Measurements from ENCODE around the gene PIGM. TPM values are rescaled to one million over a fixed set of nuclear protein-coding genes. Genes with fewer than 3 reads are reported as not detected.

The PIGM gene
- polyA plus RNA-seq, 4 donors = 1.1 to 16.2 (median 2.7) TPM

DNA sequence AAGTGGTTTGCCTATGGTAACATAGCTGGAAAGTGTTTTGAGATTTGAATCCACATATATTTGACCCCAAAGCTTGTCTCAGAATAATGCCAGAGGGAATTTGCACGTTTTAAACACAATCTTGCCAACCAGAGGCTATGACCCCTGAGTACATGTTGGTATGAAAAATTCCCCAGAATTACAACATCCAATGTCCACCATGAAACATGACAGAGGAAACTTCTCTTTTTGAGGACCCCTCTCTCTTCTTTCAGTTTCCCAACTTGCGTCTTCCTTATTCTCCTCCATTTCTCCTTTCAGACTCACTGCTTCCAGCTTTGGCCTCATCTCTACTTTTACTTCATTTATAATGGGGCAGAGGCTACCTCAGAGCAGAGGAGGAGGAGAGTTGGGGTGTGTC lies 44.0 kb upstream of the PIGM start:
- no peak overlapping the region for H3K4me3 ChIP-seq (ENCODE audit: low read depth in 1 of 3, low read length in 3 of 3)
- H3K9me3 ChIP-seq (ENCODE audit: control insufficient read depth in 2 of 2, insufficient read depth in 1 of 2, low read depth in 1 of 2, low read length in 1 of 2) = no peaks in the 10 kb centered on the region
- no peak for FAIRE-seq
- H3K27me3 ChIP-seq (ENCODE audit: control insufficient read depth in 3 of 3, insufficient read depth in 3 of 3, low read length in 3 of 3) = peaks cover 0 to 31% (median 2%) of the 10 kb centered on the region in 3 donors
- DNase-seq = no peak
- WGBS, 3 donors = 67 to 71% (median 67%) methylated on average over 2 of the region's 2 CpGs
- no peak overlapping the region for H3K27ac ChIP-seq (ENCODE audit: low read depth in 1 of 3, low read length in 2 of 3)
- no peaks in the 10 kb centered on the region for H3K36me3 ChIP-seq (ENCODE audit: control insufficient read depth in 3 of 3, insufficient read depth in 2 of 3, low read depth in 1 of 3, low read length in 3 of 3)
- peaks cover 0 to 2% (median 0%) of the 10 kb centered on the region in 3 donors for H3K4me1 ChIP-seq (ENCODE audit: control insufficient read depth in 3 of 3, insufficient read depth in 2 of 3, low read depth in 1 of 3, low read length in 2 of 3)

DNA sequence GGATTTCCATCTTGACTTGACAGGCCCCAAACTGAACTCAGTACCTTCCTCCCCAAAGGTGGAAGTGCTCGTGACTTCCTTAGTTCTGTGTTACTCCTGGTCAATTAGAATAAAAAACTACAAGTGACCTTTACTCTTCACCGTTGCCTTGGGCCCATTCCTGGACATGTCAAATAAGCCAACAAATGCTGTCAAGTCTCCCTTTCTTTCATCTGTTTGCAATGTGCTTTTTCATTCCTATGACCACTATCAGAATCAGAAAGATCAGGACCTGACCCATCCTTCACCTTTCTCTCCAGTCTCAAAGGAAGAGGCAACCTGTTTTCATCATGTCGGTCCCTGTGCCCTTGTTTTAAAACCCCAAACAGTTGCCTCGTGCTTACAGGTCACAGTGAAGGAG lies 43.1 kb upstream of the PIGM start:
- WGBS, 3 donors = 63 to 70% (median 66%) methylated on average over 4 of the region's 4 CpGs
- FAIRE-seq = no peak
- H3K36me3 ChIP-seq (ENCODE audit: control insufficient read depth in 3 of 3, insufficient read depth in 2 of 3, low read depth in 1 of 3, low read length in 3 of 3) = no peaks in the 10 kb centered on the region

DNA sequence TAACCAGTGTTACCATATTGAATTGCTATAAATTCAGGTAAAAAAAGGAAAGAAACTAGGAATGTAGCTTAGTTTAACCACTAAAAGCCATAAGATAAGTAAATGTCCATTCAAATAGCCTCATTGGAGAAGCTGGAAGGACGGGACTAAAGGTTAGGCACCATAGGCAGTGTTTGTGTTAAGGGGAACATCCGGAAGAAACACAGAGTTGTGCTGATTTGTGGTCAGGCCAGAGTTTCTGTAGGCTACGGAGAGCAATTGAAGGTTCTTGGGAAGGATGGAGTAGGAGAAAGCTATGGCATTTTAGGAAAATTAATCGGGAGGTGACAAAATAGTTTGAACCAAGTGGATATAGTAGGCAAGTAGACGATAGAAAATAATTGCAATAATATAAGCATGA lies 39.5 kb upstream of the PIGM start:
- Histone ChIP-seq H3K9me3 (ENCODE audit: control insufficient read depth in 2 of 2, insufficient read depth in 1 of 2, low read depth in 1 of 2, low read length in 1 of 2) (no peaks in the 10 kb centered on the region), H3K36me3 (ENCODE audit: control insufficient read depth in 3 of 3, insufficient read depth in 2 of 3, low read depth in 1 of 3, low read length in 3 of 3) (no peaks in the 10 kb centered on the region), H3K27me3 (ENCODE audit: control insufficient read depth in 3 of 3, insufficient read depth in 3 of 3, low read length in 3 of 3) (peaks cover 0 to 46% (median 0%) of the 10 kb centered on the region in 3 donors), H3K27ac (ENCODE audit: low read depth in 1 of 3, low read length in 2 of 3) (no peak overlapping the region), H3K4me1 (ENCODE audit: control insufficient read depth in 3 of 3, insufficient read depth in 2 of 3, low read depth in 1 of 3, low read length in 2 of 3) (peaks cover 0 to 4% (median 3%) of the 10 kb centered on the region in 3 donors), H3K4me3 (ENCODE audit: low read depth in 1 of 3, low read length in 3 of 3) (no peak overlapping the region)
- DNase-seq (no peak), FAIRE-seq (no peak)
- WGBS, 3 donors = 85 to 93% (median 90%) methylated on average over 5 of the region's 5 CpGs

More for the DNA sequence above, 43.1 kb upstream of the PIGM start:
- Histone ChIP-seq H3K4me1 (ENCODE audit: control insufficient read depth in 3 of 3, insufficient read depth in 2 of 3, low read depth in 1 of 3, low read length in 2 of 3) (peaks cover 0 to 4% (median 3%) of the 10 kb centered on the region in 3 donors), H3K9me3 (ENCODE audit: control insufficient read depth in 2 of 2, insufficient read depth in 1 of 2, low read depth in 1 of 2, low read length in 1 of 2) (no peaks in the 10 kb centered on the region), H3K27me3 (ENCODE audit: control insufficient read depth in 3 of 3, insufficient read depth in 3 of 3, low read length in 3 of 3) (peaks cover 0 to 28% (median 0%) of the 10 kb centered on the region in 3 donors), H3K4me3 (ENCODE audit: low read depth in 1 of 3, low read length in 3 of 3) (no peak overlapping the region), H3K27ac (ENCODE audit: low read depth in 1 of 3, low read length in 2 of 3) (no peak overlapping the region)
- no peak for DNase-seq

GRCh38 chr1:160070243-160071163 lies 38.7 kb upstream of the PIGM start:
- 1 to 2% (median 2%) methylated on average over 35 to 46 of the region's 46 CpGs for WGBS, 3 donors
- Histone ChIP-seq H3K27me3 (ENCODE audit: control insufficient read depth in 3 of 3, insufficient read depth in 3 of 3, low read length in 3 of 3) (peaks cover 0 to 46% (median 0%) of the 10 kb centered on the region in 3 donors), H3K27ac (ENCODE audit: low read depth in 1 of 3, low read length in 2 of 3) (no peak overlapping the region), H3K4me3 (ENCODE audit: low read depth in 1 of 3, low read length in 3 of 3) (peak overlapping the region; percentile 41 to 51 (median 49)), H3K9me3 (ENCODE audit: control insufficient read depth in 2 of 2, insufficient read depth in 1 of 2, low read depth in 1 of 2, low read length in 1 of 2) (no peaks in the 10 kb centered on the region), H3K4me1 (ENCODE audit: control insufficient read depth in 3 of 3, insufficient read depth in 2 of 3, low read depth in 1 of 3, low read length in 2 of 3) (peaks cover 0 to 4% (median 3%) of the 10 kb centered on the region in 3 donors), H3K36me3 (ENCODE audit: control insufficient read depth in 3 of 3, insufficient read depth in 2 of 3, low read depth in 1 of 3, low read length in 3 of 3) (no peaks in the 10 kb centered on the region)
- no peak for FAIRE-seq
- DNase-seq = peak; percentile 48 to 74

- Histone ChIP-seq H3K27me3 (ENCODE audit: control insufficient read depth in 3 of 3, insufficient read depth in 3 of 3, low read length in 3 of 3) (peaks cover 0 to 46% (median 0%) of the 10 kb centered on the region in 3 donors), H3K4me3 (ENCODE audit: low read depth in 1 of 3, low read length in 3 of 3) (peak within 1 kb of the TSS; percentile 41 to 51 (median 49)), H3K4me1 (ENCODE audit: control insufficient read depth in 3 of 3, insufficient read depth in 2 of 3, low read depth in 1 of 3, low read length in 2 of 3) (peaks cover 0 to 7% (median 3%) of the 10 kb centered on the region in 3 donors), H3K36me3 (ENCODE audit: control insufficient read depth in 3 of 3, insufficient read depth in 2 of 3, low read depth in 1 of 3, low read length in 3 of 3) (no peaks in the 10 kb centered on the region), H3K9me3 (ENCODE audit: control insufficient read depth in 2 of 2, insufficient read depth in 1 of 2, low read depth in 1 of 2, low read length in 1 of 2) (no peaks in the 10 kb centered on the region), H3K27ac (ENCODE audit: low read depth in 1 of 3, low read length in 2 of 3) (no peak within 1 kb of the TSS)
- WGBS, 3 donors = 12 to 18% (median 15%) methylated on average over 26 to 32 of the region's 32 CpGs
- DNase-seq = no peak
- no peak for FAIRE-seq
Measured at GRCh38 chr1:160069460-160070231, 37.9 kb upstream of the PIGM start, which contains the start of gene KCNJ10. KCNJ10 (minus strand) TSS chr1:160070160; CDS start chr1:160042532, 27,628 bp downstream.

- no peak for FAIRE-seq
Measured at GRCh38 chr1:160068225-160068624, 36.4 kb upstream of the PIGM start.

DNA sequence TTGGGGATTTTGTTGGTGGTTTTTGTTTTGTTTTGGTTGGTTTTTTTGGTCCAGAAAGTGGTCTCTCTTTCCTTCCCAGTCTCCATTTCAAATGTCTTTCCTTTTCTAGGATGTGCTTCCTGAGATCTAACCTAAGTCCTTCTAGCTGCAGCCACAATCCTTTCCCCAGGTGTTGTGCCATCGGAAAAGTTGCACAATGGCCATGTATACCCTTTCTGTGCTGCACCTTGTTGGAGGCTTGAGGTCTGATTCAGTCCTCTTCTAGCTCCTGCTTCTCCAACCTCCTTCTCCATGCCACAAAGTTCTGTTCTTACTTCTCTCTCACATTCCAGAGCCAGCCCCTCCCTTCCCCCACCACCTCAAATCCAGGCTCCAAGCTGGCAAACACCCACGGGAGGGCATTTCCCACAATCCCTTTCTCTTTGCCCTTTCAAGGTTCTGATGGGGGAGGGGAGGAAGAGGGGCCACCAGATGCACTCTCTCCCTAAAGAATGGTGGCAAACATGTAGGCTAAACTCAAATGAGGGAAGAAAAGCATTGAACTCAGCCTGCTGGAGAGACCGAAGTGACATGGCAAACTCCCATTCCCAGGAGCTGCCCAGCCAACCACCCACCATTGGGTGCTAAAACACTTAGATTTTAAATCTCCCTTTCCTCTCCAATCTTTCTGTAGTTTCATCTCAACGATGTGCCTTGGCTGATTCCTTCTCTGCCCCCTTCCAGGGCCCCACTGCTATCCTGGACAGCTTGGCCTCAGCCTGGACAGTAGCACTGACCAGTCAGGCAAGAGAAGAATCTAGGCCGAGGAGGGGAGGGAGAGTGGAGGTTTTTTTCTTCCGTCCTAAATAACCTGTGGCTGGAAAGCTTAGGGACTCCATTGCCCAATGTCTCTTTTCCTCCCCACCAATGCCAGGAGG lies 35.3 kb upstream of the PIGM start:
- Histone ChIP-seq H3K4me3 (ENCODE audit: low read depth in 1 of 3, low read length in 3 of 3) (no peak overlapping the region), H3K27ac (ENCODE audit: low read depth in 1 of 3, low read length in 2 of 3) (no peak overlapping the region), H3K9me3 (ENCODE audit: control insufficient read depth in 2 of 2, insufficient read depth in 1 of 2, low read depth in 1 of 2, low read length in 1 of 2) (no peaks in the 10 kb centered on the region), H3K27me3 (ENCODE audit: control insufficient read depth in 3 of 3, insufficient read depth in 3 of 3, low read length in 3 of 3) (peaks cover 0 to 42% (median 0%) of the 10 kb centered on the region in 3 donors), H3K36me3 (ENCODE audit: control insufficient read depth in 3 of 3, insufficient read depth in 2 of 3, low read depth in 1 of 3, low read length in 3 of 3) (no peaks in the 10 kb centered on the region), H3K4me1 (ENCODE audit: control insufficient read depth in 3 of 3, insufficient read depth in 2 of 3, low read depth in 1 of 3, low read length in 2 of 3) (peaks cover 0 to 7% (median 3%) of the 10 kb centered on the region in 3 donors)
- WGBS, 3 donors = 60 to 70% (median 63%) methylated on average over 6 of the region's 6 CpGs
- FAIRE-seq = no peak
- DNase-seq = no peak

More at GRCh38 chr1:160068225-160068624, 36.4 kb upstream of the PIGM start:
- WGBS, 3 donors = 60 to 69% (median 64%) methylated on average over 4 to 5 of the region's 5 CpGs
- no peaks in the 10 kb centered on the region for H3K9me3 ChIP-seq (ENCODE audit: control insufficient read depth in 2 of 2, insufficient read depth in 1 of 2, low read depth in 1 of 2, low read length in 1 of 2)
- H3K27me3 ChIP-seq (ENCODE audit: control insufficient read depth in 3 of 3, insufficient read depth in 3 of 3, low read length in 3 of 3) = peaks cover 0 to 44% (median 0%) of the 10 kb centered on the region in 3 donors
- no peak for DNase-seq
- no peaks in the 10 kb centered on the region for H3K36me3 ChIP-seq (ENCODE audit: control insufficient read depth in 3 of 3, insufficient read depth in 2 of 3, low read depth in 1 of 3, low read length in 3 of 3)
- H3K4me1 ChIP-seq (ENCODE audit: control insufficient read depth in 3 of 3, insufficient read depth in 2 of 3, low read depth in 1 of 3, low read length in 2 of 3) = peaks cover 0 to 7% (median 3%) of the 10 kb centered on the region in 3 donors
- H3K27ac ChIP-seq (ENCODE audit: low read depth in 1 of 3, low read length in 2 of 3) = no peak overlapping the region
- no peak overlapping the region for H3K4me3 ChIP-seq (ENCODE audit: low read depth in 1 of 3, low read length in 3 of 3)

Data from small intestine (tissue), 7 donors.